ENCODE data around the gene C5orf58. TPM values are rescaled to one million over a fixed set of nuclear protein-coding genes. Genes with fewer than 3 reads are reported as not detected.

The C5orf58 gene
- polyA plus RNA-seq, 1 donor (not counting 4 experiments of a cell fraction or from before 2014, with no cell fraction given), result not detected

DNA sequence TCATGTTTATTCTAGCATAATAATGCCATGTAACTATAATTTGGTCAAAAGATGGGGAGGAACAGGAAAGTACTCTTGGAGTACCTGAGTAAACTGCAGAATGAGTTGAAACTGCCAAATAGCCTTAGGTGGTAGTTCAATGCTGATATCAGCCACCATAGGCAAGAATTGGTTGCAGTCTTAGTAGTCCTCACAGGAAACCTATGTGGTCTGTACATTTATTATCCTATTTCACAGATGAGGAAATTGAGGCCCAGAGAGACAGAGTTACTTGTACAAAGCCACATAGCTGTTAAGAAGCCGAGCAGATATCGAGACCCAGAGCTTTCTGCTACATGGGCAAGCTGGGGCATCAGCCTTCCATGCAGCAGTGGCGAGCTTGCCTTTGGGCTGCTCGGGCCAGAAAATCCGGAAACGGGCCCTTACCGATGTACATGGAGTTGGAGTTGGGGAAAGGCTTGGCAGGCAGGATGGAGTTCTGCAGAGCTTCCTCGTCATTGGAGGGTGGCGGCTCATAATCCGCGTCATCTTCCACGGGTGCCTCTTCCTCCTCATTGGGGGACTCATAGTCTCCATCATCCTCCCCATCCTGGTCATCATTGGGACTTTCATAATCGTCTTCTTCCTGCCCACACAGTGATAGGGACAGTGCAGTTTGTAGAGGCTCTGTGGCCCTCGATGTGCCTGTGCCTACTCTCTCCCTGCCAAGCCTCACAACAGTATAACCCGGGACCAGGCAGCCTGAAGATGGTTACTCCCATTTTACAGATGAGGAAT lies 37.7 kb downstream of the C5orf58 start:
- H3K9me1 ChIP-seq (ENCODE audit: control insufficient read depth, extremely low read depth, insufficient read depth, low read length), result no peaks in the 10 kb centered on the region
- no peak overlapping the region for H3K9ac ChIP-seq (ENCODE audit: control insufficient read depth, extremely low read depth, insufficient read depth, low read length)
- TF ChIP-seq, protein P1, sequence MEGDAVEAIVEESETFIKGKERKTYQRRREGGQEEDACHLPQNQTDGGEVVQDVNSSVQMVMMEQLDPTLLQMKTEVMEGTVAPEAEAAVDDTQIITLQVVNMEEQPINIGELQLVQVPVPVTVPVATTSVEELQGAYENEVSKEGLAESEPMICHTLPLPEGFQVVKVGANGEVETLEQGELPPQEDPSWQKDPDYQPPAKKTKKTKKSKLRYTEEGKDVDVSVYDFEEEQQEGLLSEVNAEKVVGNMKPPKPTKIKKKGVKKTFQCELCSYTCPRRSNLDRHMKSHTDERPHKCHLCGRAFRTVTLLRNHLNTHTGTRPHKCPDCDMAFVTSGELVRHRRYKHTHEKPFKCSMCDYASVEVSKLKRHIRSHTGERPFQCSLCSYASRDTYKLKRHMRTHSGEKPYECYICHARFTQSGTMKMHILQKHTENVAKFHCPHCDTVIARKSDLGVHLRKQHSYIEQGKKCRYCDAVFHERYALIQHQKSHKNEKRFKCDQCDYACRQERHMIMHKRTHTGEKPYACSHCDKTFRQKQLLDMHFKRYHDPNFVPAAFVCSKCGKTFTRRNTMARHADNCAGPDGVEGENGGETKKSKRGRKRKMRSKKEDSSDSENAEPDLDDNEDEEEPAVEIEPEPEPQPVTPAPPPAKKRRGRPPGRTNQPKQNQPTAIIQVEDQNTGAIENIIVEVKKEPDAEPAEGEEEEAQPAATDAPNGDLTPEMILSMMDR (optimal IDR thresholded peaks at IDR 0.05 in 1 of 3, IDR thresholded peaks at IDR 0.05 in 1 of 3, conservative IDR thresholded peaks at IDR 0.05 in 1 of 3; ENCODE audit: extremely low read depth in 1 of 3, insufficient read depth in 2 of 3, low read length in 3 of 3), result no peak
- TF ChIP-seq EZH2 (IDR thresholded peaks at IDR 0.05; ENCODE audit: low read length), result no peak
- DNase-seq (ENCODE audit: low read depth, low spot score) (no peak), FAIRE-seq (no peak)
- no peak overlapping the region for H3K4me2 ChIP-seq (ENCODE audit: control insufficient read depth, extremely low read depth, insufficient read depth, low read depth, low read length)
- no peak overlapping the region for H2AFZ ChIP-seq (ENCODE audit: control insufficient read depth, low read length)
- no peaks in the 10 kb centered on the region for H3K79me2 ChIP-seq (ENCODE audit: control insufficient read depth, insufficient read depth, low read length)
- no peaks in the 10 kb centered on the region for H3K4me1 ChIP-seq (ENCODE audit: control insufficient read depth, extremely low read depth, insufficient read depth, low read length)
- H3K27me3 ChIP-seq (ENCODE audit: control insufficient read depth, extremely low read depth, insufficient read depth, low read length), result peaks cover 13% of the 10 kb centered on the region
- no peaks in the 10 kb centered on the region for H4K20me1 ChIP-seq (ENCODE audit: control insufficient read depth, extremely low read depth, insufficient read depth, low read length)
- no peaks in the 10 kb centered on the region for H3K9me3 ChIP-seq (ENCODE audit: control insufficient read depth, low read depth, low read length)
- dilution Hi-C loops (cut with MboI; ENCODE audit: extremely low pct_ligation_motif_present, low sequenced_read_pairs), result no loop called here
- no peak overlapping the region for H3K27ac ChIP-seq (ENCODE audit: control insufficient read depth, insufficient read depth, low read length)
- H3K4me3 ChIP-seq (ENCODE audit: control insufficient read depth in 2 of 3, extremely low read depth in 1 of 3, insufficient read depth in 2 of 3, low read depth in 1 of 3, low read length in 3 of 3), result no peak overlapping the region
- H3K36me3 ChIP-seq (ENCODE audit: control insufficient read depth in 2 of 2, extremely low read depth in 1 of 2, insufficient read depth in 2 of 2, low read length in 2 of 2), result no peaks in the 10 kb centered on the region

DNA sequence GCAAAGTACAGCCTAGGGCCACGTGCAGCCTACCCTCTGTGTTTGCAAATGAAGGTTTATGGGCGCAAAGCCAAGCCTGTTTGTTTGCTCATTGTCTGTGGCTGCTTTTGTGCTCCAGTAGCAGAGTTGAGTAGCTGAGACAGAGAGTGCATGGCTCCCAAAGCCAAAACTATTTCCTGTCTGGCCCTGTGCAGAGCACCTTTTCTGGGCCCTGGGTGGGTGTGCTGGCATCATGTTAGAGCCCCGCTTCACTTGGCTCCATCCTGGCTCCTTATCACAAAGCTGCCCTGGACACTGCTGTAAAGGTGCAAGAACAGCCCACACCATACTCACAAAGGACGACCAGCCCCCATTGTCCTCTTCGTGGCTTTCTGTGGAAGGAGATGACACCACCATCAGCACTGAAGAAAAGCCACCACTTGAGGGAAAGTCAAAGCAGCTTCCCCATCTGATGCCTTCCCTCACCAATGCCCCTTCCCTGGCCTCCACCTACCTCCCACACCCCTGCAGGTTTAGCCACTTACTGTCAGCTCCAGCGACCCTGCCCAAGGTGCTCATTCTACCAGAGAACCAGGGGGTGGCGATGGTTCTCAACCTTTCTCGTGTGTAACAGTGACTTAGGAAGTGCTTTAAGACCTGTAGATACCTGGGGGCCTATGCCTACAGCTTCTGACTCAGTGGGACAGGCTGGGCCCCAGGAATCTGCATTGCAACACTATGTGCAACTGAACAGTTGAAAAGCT lies 41.4 kb downstream of the C5orf58 start:
- H3K4me3 ChIP-seq (ENCODE audit: control insufficient read depth in 2 of 3, extremely low read depth in 1 of 3, insufficient read depth in 2 of 3, low read depth in 1 of 3, low read length in 3 of 3), result no peak overlapping the region
- H3K27me3 ChIP-seq (ENCODE audit: control insufficient read depth, extremely low read depth, insufficient read depth, low read length), result no peaks in the 10 kb centered on the region
- H3K79me2 ChIP-seq (ENCODE audit: control insufficient read depth, insufficient read depth, low read length), result no peaks in the 10 kb centered on the region
- no peaks in the 10 kb centered on the region for H3K9me1 ChIP-seq (ENCODE audit: control insufficient read depth, extremely low read depth, insufficient read depth, low read length)
- dilution Hi-C loops (cut with MboI; ENCODE audit: extremely low pct_ligation_motif_present, low sequenced_read_pairs), result no loop called here
- no peaks in the 10 kb centered on the region for H3K4me1 ChIP-seq (ENCODE audit: control insufficient read depth, extremely low read depth, insufficient read depth, low read length)
- no peaks in the 10 kb centered on the region for H4K20me1 ChIP-seq (ENCODE audit: control insufficient read depth, extremely low read depth, insufficient read depth, low read length)
- H3K9ac ChIP-seq (ENCODE audit: control insufficient read depth, extremely low read depth, insufficient read depth, low read length), result no peak overlapping the region
- TF ChIP-seq, protein P1 (optimal IDR thresholded peaks at IDR 0.05 in 1 of 3, IDR thresholded peaks at IDR 0.05 in 1 of 3, conservative IDR thresholded peaks at IDR 0.05 in 1 of 3; ENCODE audit: extremely low read depth in 1 of 3, insufficient read depth in 2 of 3, low read length in 3 of 3), result peak in 1 of 3 experiments; percentile 27
- no peak for TF ChIP-seq EZH2 (IDR thresholded peaks at IDR 0.05; ENCODE audit: low read length)
- FAIRE-seq, result no peak
- no peak overlapping the region for H3K27ac ChIP-seq (ENCODE audit: control insufficient read depth, insufficient read depth, low read length)
- no peak overlapping the region for H3K4me2 ChIP-seq (ENCODE audit: control insufficient read depth, extremely low read depth, insufficient read depth, low read depth, low read length)
- no peaks in the 10 kb centered on the region for H3K9me3 ChIP-seq (ENCODE audit: control insufficient read depth, low read depth, low read length)
- no peak for DNase-seq (ENCODE audit: low read depth, low spot score)
- no peaks in the 10 kb centered on the region for H3K36me3 ChIP-seq (ENCODE audit: control insufficient read depth in 2 of 2, extremely low read depth in 1 of 2, insufficient read depth in 2 of 2, low read length in 2 of 2)
- no peak overlapping the region for H2AFZ ChIP-seq (ENCODE audit: control insufficient read depth, low read length)

Measured in keratinocyte (primary cell).